Fibroblast of skin of left biceps (primary cell): ENCODE measurements around the gene CNTD1.

Experiments
- DNase-seq, 2 experiments: peaks; one replicate each; pipeline ENCODE4 v3.0.0-alpha.2; 2013; ENCODE audit warnings: low read depth in 2 of 2

CNTD1 gene

DNA sequence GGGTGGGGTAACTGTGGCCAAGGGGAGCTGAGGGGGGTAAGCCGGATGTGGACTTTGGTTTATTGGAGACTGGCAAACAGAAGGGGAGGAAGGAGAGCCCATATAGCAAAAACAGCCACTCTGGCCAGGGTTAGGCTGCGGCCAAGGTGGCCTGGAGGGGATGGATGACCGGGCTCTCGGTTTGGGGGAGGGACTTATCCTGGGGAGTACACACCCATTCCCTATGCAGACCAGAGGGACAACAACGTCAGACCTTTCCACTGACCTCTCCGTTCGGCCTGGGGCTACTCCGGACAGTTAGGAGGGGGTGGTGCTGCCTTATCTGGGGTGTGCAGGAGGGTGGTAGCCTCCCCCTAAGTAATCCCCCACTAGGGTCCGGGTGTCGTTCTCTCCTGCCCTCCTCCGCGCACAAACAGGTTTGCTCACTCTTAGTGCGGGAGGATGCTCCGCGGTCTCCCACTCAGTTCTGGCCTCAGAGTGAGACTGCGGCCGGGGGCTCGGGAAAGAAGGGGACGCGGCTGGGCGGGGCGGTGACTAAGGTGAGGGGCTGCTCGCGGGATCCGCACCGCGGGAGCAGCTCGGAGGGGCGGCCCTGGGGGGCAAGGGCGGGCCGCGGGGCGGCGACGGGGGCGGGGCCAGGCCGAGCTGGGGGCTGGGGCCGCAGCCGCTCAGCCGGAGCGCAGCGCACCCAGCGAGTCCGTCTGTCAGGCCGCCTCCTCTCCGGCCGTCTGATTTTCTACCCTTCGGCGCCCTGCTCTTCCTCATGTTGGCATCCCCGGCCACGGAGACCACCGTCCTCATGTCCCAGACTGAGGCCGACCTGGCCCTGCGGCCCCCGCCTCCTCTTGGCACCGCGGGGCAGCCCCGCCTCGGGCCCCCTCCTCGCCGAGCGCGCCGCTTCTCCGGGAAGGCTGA lies 18.5 kb upstream of the CNTD1 start, which contains the start of gene WNK4:
Gene WNK4, plus strand, starts transcription at position 675 of the 915 bp plus-strand sequence. Its CDS starts 89 bp downstream, at position 764.
- no peak for DNase-seq

DNA sequence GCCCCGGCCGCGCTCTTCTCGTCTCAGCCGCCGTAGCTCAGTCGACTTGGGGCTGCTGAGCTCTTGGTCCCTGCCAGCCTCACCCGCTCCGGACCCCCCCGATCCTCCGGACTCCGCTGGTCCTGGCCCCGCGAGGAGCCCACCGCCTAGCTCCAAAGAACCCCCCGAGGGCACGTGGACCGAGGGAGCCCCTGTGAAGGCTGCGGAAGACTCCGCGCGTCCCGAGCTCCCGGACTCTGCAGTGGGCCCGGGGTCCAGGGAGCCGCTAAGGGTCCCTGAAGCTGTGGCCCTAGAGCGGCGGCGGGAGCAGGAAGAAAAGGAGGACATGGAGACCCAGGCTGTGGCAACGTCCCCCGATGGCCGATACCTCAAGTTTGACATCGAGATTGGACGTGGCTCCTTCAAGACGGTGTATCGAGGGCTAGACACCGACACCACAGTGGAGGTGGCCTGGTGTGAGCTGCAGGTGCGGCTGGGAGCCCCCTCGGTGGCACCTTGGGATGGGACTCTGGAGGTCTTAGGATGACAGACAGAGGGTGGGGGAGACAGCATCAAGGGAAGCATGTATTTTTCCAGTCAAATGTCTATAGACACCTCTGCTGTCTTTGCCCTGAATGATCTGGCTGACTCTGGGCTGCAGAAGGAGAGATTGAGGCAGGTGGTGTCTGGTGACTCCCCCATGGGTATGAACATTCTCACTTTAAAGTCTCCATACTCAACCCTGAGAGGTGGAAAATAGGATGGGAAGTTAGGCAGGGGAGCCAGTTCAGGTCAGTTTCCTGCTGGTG lies 17.6 kb upstream of the CNTD1 start:
- no peak for DNase-seq

DNA sequence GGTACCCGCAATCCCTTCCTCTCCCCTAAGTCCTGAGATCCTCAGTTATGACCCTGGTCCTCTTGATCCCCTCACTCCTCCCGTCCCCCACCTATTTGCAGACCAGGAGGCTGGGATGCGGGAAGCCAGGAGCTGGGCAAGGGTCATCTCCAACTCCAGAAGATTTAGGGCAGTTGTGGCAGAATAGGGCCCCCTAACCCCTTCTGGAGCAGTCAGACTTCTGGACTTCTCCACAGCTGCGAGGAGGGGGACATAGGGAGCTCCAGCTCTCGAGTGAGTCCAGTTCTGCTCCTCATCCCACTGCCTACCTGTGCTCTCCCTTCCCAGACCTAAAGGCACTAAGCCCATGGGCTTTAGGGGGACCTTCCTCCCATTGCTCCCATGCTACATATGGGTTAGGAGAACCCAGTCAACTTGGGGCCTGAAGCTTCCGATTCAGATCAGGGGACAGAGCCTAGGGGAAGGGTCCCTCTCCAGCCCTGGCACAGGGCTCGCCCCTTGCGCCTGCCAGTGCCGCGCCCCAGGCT lies 17.0 kb upstream of the CNTD1 start:
- DNase-seq: no peak

DNA sequence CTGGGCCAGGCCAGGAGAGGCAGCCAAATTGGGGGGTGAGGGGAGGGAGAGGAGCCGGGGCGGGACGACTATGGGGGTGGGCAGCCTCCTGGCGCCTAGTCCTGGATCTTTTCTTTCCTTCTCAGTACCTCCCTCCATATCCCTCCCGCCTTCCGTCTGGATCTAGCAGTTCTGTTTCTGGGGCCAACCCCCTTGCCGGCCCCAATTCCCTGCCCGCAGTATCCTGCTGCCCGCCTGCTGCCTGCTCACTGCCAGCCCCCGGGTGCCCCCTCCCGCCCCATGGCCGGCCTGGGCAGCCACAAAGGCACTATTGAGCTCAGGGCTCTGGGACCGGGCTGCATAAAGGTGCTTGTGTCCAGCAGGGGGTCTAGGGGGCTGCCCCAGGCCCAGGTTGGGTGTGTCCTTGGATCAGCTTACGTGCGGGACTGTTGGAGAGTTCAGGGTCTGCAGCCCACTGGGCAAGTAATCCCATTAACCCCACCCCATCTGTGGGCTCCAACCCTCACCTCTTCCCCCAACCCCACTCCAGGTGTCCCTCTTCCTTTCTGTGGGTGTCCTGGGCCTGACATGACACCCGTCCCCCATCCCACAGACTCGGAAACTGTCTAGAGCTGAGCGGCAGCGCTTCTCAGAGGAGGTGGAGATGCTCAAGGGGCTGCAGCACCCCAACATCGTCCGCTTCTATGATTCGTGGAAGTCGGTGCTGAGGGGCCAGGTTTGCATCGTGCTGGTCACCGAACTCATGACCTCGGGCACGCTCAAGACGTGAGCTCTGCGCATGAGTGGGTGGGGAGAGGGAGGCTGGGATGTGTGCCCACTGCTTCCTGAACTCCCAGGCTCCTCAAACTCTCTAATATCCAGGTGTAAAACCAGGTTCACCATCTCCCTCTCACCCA lies 16.2 kb upstream of the CNTD1 start:
- DNase-seq: no peak

DNA sequence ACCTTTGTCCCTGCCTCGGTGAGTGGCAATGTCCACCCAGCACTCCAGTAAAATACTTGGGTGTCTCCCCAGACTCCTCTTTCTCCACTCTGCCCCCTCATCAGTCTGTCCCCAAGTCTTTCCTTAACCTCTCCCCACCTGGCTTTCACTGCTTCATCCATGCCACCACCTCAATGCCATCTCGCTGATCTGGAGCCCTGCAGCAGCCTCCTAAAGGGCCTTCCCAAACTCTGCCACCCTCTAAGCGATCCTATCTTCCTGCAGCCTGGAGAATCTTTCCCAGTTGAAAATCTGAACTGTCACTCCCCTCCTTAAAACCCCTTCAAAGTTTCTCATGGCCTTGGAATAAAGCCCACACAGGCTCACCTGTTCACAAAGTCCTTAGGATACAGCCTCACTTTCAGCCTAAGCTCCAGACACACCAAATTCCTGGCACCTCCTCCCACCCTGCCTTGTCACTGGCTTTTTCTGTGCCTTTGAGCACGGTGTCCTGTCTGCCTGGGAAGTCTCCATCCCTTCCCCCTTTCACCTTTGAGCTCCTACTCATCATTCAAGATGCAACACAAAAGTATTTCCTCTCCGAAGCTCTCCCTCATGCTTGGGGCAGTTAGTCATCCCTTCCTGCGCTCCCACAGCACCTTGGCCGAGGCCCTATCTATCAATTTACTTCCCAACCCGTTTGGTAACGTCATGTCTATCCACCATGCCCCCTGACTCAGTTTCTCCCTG lies 15.4 kb upstream of the CNTD1 start:
- DNase-seq: peak; percentile 40 to 42

DNA sequence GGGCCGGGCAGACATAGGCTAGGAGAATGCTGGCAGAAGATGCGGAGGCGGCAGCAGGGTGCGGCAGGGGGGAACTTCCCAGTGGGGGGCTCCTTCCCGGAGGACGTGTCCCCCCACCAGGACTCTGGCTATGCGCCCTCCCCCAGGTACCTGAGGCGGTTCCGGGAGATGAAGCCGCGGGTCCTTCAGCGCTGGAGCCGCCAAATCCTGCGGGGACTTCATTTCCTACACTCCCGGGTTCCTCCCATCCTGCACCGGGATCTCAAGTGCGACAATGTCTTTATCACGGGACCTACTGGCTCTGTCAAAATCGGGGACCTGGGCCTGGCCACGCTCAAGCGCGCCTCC lies 14.9 kb upstream of the CNTD1 start:
- DNase-seq: no peak

DNA sequence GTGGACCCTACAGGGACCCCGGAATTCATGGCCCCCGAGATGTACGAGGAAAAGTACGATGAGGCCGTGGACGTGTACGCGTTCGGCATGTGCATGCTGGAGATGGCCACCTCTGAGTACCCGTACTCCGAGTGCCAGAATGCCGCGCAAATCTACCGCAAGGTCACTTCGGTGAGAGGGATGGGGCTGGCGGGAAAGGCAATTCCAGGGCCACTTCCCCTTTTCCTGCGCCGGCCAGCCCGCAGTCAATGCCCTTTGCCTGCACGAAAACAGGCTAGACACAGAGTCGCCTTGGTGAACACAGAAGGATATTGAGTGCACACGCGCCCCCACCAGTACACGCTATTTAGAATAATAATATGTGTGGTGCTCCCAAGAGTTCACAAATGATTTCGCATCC lies 14.3 kb upstream of the CNTD1 start:
- no peak for DNase-seq

DNA sequence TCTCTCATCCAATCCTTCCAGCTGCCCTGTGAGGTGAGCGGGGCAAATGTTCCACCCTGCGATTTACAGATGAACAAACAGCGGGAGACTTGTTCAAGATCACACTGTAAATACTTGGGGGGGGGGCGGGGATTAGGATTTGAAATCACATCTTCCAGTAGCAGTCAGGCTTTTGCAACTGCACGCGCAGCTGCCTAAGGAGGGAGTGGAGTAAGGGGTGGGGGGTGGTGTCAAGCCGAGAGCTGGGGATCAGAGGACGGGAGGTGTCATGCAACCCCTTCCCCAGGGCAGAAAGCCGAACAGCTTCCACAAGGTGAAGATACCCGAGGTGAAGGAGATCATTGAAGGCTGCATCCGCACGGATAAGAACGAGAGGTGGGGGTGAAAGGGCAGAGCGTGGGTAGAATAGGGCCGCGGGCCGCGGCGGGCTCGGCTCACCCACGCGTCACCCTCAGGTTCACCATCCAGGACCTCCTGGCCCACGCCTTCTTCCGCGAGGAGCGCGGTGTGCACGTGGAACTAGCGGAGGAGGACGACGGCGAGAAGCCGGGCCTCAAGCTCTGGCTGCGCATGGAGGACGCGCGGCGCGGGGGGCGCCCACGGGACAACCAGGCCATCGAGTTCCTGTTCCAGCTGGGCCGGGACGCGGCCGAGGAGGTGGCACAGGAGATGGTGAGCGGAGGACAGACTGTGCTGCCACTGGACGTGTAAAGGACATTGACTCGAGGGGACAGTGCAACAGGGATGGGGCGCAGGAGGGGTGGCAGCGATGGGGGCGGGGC lies 13.7 kb upstream of the CNTD1 start:
- no peak for DNase-seq

DNA sequence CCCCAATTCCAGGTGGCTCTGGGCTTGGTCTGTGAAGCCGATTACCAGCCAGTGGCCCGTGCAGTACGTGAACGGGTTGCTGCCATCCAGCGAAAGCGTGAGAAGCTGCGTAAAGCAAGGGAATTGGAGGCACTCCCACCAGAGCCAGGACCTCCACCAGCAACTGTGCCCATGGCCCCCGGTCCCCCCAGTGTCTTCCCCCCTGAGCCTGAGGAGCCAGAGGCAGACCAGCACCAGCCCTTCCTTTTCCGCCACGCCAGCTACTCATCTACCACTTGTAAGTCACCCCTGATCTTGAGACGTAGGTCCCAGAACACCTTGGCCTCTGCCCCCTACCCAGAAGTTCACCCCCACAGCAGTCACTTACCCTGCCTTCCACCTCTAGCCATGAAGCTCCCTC lies 11.4 kb upstream of the CNTD1 start:
- no peak for DNase-seq

DNA sequence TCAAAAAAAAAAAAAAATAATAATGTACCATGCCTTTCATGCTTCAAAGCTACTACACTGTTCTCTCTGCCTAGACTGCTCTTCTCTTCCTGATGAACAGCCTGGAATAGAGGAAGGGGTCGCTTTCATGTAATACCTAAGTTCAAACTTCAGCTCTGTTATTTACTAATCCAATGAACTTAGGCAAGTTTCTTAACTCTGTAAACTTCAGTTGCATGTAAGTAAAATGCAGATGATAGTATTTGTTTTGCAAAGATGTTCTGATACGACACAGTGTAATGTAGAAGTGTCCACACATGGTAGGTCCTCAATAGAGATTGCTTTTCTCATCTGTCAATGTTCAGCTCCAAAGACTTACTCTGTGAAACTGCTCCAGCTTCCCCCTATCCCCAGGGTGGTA lies 6.7 kb upstream of the CNTD1 start:
- no peak for DNase-seq

DNA sequence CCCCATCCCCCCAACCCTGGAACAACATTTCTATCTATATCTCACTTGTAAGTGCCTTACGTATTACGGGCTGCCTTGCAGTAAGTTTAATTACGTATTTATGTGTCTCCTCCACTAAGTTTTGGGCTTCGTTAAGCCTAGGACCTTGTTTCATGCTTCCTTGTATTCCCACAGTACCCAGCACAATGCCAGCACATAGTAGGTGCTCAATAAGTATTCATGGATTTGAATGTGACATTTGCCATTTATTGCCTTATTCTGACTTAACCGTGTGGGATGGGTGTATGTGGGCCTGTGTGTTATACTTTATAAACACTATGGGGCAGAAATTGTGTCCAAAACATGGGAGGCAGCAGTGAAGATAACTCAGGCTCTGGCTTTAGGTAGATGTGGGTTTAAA lies 6.1 kb upstream of the CNTD1 start:
- DNase-seq: no peak

DNA sequence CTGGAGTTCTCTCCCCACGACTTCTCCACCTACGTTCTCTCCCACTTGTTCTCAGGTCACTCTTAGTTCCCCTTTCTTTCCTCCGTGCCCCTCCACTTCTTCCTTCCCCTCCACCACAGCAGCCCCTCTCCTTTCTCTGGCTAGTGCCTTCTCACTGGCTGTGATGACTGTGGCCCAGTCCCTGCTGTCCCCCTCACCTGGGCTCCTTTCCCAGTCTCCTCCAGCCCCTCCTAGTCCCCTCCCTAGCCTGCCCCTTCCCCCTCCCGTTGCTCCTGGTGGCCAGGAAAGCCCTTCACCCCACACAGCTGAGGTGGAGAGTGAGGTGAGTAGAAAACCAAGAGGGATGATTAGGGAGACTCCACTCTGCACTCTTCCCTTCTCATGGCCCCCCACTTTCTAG lies 3.6 kb upstream of the CNTD1 start:
- no peak for DNase-seq

DNA sequence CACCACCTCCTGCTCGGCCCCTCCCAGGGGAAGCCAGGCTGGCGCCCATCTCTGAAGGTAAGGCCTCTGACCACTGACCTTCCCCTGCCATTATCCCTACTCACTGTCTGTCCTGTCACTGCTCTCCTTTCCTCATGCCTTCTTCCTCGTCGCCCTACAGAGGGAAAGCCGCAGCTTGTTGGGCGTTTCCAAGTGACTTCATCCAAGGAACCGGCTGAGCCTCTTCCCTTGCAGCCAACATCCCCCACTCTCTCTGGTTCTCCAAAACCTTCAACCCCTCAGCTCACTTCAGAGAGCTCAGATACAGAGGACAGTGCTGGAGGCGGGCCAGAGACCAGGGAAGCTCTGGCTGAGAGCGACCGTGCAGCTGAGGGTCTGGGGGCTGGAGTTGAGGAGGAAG lies 3.2 kb upstream of the CNTD1 start:
- no peak for DNase-seq

DNA sequence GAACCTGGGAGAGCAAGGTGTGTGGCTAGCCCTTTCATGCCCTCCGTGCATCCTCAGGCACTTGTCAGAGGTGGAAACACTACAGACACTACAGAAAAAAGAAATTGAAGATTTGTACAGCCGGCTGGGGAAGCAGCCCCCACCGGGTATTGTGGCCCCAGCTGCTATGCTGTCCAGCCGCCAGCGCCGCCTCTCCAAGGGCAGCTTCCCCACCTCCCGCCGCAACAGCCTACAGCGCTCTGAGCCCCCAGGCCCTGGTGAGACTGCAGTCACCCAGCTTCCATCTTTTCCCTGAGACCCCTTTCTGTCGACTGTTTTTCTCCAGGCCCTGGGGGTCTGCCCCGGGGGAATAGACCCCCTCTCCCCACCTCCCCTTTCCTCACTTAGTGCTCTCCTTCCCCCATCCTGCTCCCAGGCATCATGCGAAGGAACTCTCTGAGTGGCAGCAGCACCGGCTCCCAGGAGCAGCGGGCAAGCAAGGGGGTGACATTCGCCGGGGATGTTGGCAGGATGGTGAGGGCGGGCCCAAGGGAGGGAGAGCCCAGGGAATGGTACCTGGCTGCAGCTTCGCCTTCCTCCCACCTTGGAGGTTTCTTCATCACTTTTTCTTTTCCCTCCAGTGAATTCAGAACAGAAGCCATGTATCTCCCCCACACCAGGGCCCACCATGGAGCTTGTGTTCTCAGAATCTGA lies 2.4 kb upstream of the CNTD1 start:
- DNase-seq: no peak

DNA sequence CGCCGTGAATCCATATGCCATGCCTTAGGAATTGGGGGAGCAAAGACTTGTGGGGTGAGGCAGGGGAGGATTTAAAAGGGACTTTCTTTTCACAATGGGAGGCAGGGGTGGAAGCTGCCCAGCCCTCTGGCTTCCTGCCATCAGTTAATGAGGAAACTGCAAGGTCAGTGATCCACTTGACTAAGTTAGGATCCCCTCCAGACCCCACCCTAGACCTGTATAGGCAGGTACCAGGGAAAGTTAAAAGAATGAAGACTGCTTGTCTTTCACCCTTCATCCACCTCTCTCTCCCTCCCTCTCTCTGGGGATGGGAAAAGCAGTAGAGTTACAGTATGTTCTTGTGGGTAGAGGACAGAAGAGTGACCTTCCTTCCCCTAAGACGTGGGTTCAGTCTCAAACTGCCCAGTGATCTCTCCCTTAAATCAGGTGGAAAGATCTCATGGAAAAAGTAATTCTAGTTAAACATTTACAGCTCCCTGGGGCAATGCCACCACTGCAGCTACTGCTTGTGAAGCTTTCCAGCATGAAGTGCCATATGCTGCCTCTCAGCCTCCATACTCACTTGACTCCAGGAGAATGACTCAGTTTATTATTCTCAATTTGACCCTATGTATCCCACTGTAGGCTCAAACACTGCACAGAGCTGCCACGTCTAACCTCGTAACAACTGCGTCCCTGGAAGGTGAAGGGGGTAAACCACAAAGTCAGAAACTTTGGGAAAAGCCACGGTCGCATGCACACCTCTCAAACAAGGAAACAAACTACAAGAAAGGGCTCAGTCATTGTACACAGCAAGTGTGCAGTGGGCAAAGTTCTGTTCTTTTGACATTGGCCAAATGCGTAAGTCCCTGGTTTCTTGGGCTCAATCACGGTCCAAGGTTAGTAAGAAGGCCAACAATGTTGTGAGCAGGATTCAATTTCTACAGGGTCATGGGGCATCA lies 1.3 kb upstream of the CNTD1 start:
- DNase-seq: no peak

DNA sequence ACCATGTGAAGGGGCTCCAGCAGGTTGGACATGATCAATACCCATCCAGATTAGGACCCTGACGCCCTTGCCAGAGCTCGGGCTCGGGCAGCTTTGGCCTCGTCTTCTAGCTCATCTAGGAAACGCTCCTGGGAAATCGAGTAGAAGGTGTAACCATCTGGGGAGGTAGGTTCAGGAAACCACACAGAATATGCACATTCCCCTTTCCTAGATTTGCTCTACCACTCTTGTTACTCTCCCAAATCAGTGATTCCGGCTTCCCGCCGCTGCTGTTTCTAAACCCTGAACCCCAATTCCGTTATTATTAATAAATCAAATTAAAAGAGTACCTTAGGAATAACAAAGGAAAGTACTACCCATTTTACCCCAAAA lies 664 bp upstream of the CNTD1 start:
- no peak for DNase-seq

DNA sequence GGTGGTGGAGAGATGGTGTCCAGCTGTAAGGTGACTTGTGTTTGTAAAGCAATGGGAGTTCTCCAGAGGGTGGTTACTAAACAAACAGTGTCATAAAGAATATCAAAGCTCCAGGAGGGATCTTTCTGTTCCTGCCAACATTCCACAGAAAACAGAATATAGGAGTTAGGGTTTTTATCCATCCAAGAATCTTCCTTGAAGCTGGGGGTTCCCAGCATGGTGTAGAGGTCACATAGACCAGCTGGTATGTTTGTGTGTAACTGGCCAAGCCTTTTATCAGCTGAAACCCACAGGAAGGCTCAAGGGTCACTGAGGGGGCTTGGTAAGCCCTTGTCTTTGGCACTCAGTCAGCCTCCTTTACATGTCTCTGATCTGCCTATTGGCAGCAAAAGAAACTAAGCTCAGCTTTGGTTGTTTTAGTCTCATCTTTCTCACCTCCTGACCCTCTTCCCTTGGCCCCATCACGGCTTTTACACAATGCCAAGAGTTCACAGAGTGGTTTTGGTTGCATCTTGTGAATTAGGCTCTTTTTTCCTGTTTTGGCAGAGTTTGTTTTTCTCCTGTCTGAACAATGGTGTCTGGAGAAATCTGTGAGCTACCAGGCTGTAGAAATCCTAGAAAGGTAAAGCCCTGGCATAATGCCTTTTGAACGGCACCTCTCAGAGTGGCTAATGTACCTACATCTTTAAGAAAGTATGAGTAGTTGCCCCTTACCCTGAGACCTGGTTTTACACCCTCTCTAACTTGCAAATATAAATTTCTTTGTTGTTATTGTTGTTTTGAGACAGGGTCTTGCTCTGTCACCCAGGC lies 4.6 kb downstream of the CNTD1 start:
- no peak for DNase-seq

DNA sequence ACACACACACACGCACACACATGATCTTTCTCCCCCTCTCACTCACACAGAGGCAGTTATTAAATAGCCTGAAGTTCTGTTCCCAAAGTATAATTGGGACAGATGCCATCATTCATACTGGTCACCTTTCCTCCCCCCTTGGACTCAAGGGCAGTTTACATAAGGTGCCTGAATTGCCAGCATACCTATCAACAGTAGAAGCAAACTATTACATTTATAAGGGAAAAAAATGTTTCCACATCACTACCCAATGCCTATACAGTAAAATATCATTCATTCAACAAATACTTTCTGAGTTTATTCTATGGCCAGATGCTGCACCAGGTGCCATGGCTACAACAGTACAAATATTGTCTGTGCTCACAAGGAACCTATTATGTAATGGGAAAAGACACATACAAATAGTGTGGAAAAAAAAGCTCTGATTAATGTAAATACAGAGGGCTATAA lies 6.3 kb downstream of the CNTD1 start:
- DNase-seq: no peak
